H9 (cell line): ENCODE data around the gene CHID1. TPM values are rescaled to one million over a fixed set of nuclear protein-coding genes. Genes with fewer than 3 reads are reported as not detected.

ENCODE experiments used
- DNase-seq: peaks from one replicate; pipeline ENCODE4 v3.0.0-alpha.2; 2017
- H2AFZ ChIP-seq: one replicate; pipeline ENCODE4 v1.6.1; 2013; ENCODE audit warnings: mild to moderate bottlenecking, low read length, control low read depth, moderate library complexity
- H2AK5ac ChIP-seq: 2 replicates; pipeline ENCODE4 v1.6.1; 2013; ENCODE audit warnings: low read length, control low read depth, mixed read lengths; ENCODE audit not compliant: insufficient read length
- H2BK120ac ChIP-seq: one replicate; pipeline ENCODE4 v1.6.1; 2013; ENCODE audit warnings: low read depth, mild to moderate bottlenecking, low read length, control low read depth, inconsistent platforms; ENCODE audit not compliant: poor library complexity, severe bottlenecking
- H2BK12ac ChIP-seq: 2 replicates; pipeline ENCODE4 v1.6.1; 2013; ENCODE audit warnings: low read length, control low read depth, mixed read lengths, low read depth; ENCODE audit not compliant: insufficient read length
- H2BK15ac ChIP-seq: 2 replicates; pipeline ENCODE4 v1.6.1; 2013; ENCODE audit warnings: low read depth, low read length, control low read depth
- H2BK20ac ChIP-seq: one replicate; pipeline ENCODE4 v1.6.1; 2013; ENCODE audit warnings: low read depth, mild to moderate bottlenecking, low read length, control low read depth, inconsistent platforms; ENCODE audit not compliant: poor library complexity, severe bottlenecking
- H2BK5ac ChIP-seq: 2 replicates; pipeline ENCODE4 v1.6.1; 2013; ENCODE audit warnings: low read length, control low read depth, mixed read lengths; ENCODE audit not compliant: insufficient read length
- H3K14ac ChIP-seq: 2 replicates; pipeline ENCODE4 v1.6.1; 2013; ENCODE audit warnings: low read length, control low read depth; ENCODE audit not compliant: insufficient read depth
- H3K18ac ChIP-seq: 2 replicates; pipeline ENCODE4 v1.6.1; 2013; ENCODE audit warnings: low read depth, mild to moderate bottlenecking, mixed read lengths, low read length, control low read depth; ENCODE audit not compliant: insufficient read length
- H3K23ac ChIP-seq: 2 replicates; pipeline ENCODE4 v1.6.1; 2013; ENCODE audit warnings: low read length, control low read depth, mixed read lengths, low read depth; ENCODE audit not compliant: insufficient read length
- H3K23me2 ChIP-seq: 2 replicates; pipeline ENCODE4 v1.6.1; 2013; ENCODE audit warnings: low read depth, mild to moderate bottlenecking, mixed read lengths, low read length, control low read depth; ENCODE audit not compliant: insufficient read length, poor library complexity, severe bottlenecking
- H3K27ac ChIP-seq: 2 replicates; pipeline ENCODE4 v1.5.1; 2013; ENCODE audit warnings: low read length, control low read depth, mixed read lengths, low read depth; ENCODE audit not compliant: insufficient read length
- H3K27me3 ChIP-seq: 2 replicates; pipeline ENCODE4 v1.6.1; 2013; ENCODE audit warnings: low read length, control low read depth, inconsistent platforms; ENCODE audit not compliant: insufficient read depth
- H3K4ac ChIP-seq: 2 replicates; pipeline ENCODE4 v1.6.1; 2013; ENCODE audit warnings: low read depth, mild to moderate bottlenecking, control low read depth, inconsistent platforms, low read length, moderate library complexity
- H3K4me1 ChIP-seq: 2 replicates; pipeline ENCODE4 v1.6.1; 2013; ENCODE audit warnings: low read length, control low read depth, inconsistent platforms; ENCODE audit not compliant: insufficient read depth
- H3K4me2 ChIP-seq: 2 replicates; pipeline ENCODE4 v1.6.1; 2013; ENCODE audit warnings: low read length, control low read depth, mixed read lengths; ENCODE audit not compliant: insufficient read length, insufficient read depth
- H3K56ac ChIP-seq: 2 replicates; pipeline ENCODE4 v1.6.1; 2013; ENCODE audit warnings: low read depth, mild to moderate bottlenecking, mixed read lengths, low read length, control low read depth; ENCODE audit not compliant: insufficient read length
- H3K79me1 ChIP-seq: 2 replicates; pipeline ENCODE4 v1.6.1; 2013; ENCODE audit warnings: low read depth, mild to moderate bottlenecking, moderate library complexity, low read length, control low read depth, inconsistent platforms; ENCODE audit not compliant: insufficient read depth, poor library complexity, severe bottlenecking
- H3K79me2 ChIP-seq: 2 replicates; pipeline ENCODE4 v1.6.1; 2013; ENCODE audit warnings: low read length, control low read depth, inconsistent platforms; ENCODE audit not compliant: insufficient read depth
- H3K9ac ChIP-seq: 2 replicates; pipeline ENCODE4 v1.6.1; 2013; ENCODE audit warnings: low read length, control low read depth, mixed read lengths; ENCODE audit not compliant: insufficient read length; ENCODE audit errors: extremely low read depth
- H3K9me3 ChIP-seq: one replicate; pipeline ENCODE4 v1.6.1; 2013; ENCODE audit warnings: low read depth, low read length, inconsistent platforms; ENCODE audit not compliant: control insufficient read depth
- H3T11ph ChIP-seq: one replicate; pipeline ENCODE4 v1.6.1; 2013; ENCODE audit warnings: mild to moderate bottlenecking, low read length, control low read depth, inconsistent platforms
- H4K20me1 ChIP-seq: one replicate; pipeline ENCODE4 v1.6.1; 2013; ENCODE audit not compliant: control insufficient read depth, insufficient read length, insufficient read depth
- H4K5ac ChIP-seq: 2 replicates; pipeline ENCODE4 v1.6.1; 2013; ENCODE audit warnings: low read depth, mild to moderate bottlenecking, mixed read lengths, low read length, control low read depth; ENCODE audit not compliant: insufficient read length
- H4K8ac ChIP-seq: replicated peaks from 2 replicates; pipeline ENCODE4 v1.6.1; 2013; ENCODE audit warnings: low read length, control low read depth, mixed read lengths, low read depth; ENCODE audit not compliant: insufficient read length
- H4K91ac ChIP-seq: 2 replicates; pipeline ENCODE4 v1.6.1; 2013; ENCODE audit warnings: low read depth, mild to moderate bottlenecking, moderate library complexity, mixed read lengths, low read length, control low read depth; ENCODE audit not compliant: insufficient read length
- H3K27ac Mint-ChIP-seq, 3 experiments: 2 replicates in 2 of 3; 3 replicates in 1 of 3; pipeline ENCODE4 v1.8.0; 2020 to 2021; ENCODE audit warnings: mixed read lengths in 3 of 3, mild to moderate bottlenecking in 1 of 3, moderate library complexity in 1 of 3
- H3K27me3 Mint-ChIP-seq: 2 replicates; pipeline ENCODE4 v1.8.0; 2021; ENCODE audit warnings: low read depth, mild to moderate bottlenecking, moderate library complexity, mixed read lengths
- H3K36me3 Mint-ChIP-seq, 3 experiments: 2 replicates in 2 of 3; 3 replicates in 1 of 3; pipeline ENCODE4 v1.8.0; 2020 to 2021; ENCODE audit warnings: low read depth in 3 of 3, mixed read lengths in 3 of 3; ENCODE audit not compliant: insufficient read depth in 1 of 3
- H3K4me1 Mint-ChIP-seq, 2 experiments: 2 replicates each; pipeline ENCODE4 v1.8.0; 2020; ENCODE audit warnings: mixed read lengths in 2 of 2
- H3K4me3 Mint-ChIP-seq, 2 experiments: 2 replicates in 1 of 2; 3 replicates in 1 of 2; pipeline ENCODE4 v1.8.0; 2020 to 2021; ENCODE audit warnings: mild to moderate bottlenecking in 2 of 2, mixed read lengths in 2 of 2, moderate library complexity in 1 of 2
- H3K9me3 Mint-ChIP-seq, 2 experiments: 2 replicates in 1 of 2; 3 replicates in 1 of 2; pipeline ENCODE4 v1.8.0; 2020; ENCODE audit warnings: mild to moderate bottlenecking in 2 of 2, mixed read lengths in 2 of 2, moderate library complexity in 1 of 2
- CTCF ChIP-seq: fragments of 200-600 bp; sonication (generic); conservative IDR thresholded peaks from 3 replicates; pipeline ENCODE4 v1.8.0; 2021; ENCODE audit warnings: antibody characterized with exemption, mild to moderate bottlenecking
- WGBS: extraction: QIAGEN DNeasy Blood & Tissue Kit; methylation state at CpG from one replicate; pipeline ENCODE4 v1.1.7; 2013; ENCODE audit warnings: missing lambda C conversion rate, low lambda C conversion rate, mixed read lengths; ENCODE audit not compliant: insufficient read length; ENCODE audit errors: extremely low coverage; 5-methylcytosine and 5-hydroxymethylcytosine counted together
- total RNA-seq: library from RNA; stranded (reverse); gene quantifications from 2 replicates; pipeline ENCODE4 v1.2.1, GENCODE V29; 2021

The CHID1 gene
- total RNA-seq, 1 experiment from 2014 or later, result 89.4 TPM

GRCh38 chr11:831118-831864 lies 79.3 kb downstream of the CHID1 start:
- H3K56ac ChIP-seq, result no peak overlapping the region
- no peaks in the 10 kb centered on the region for H3K79me2 ChIP-seq
- H2BK12ac ChIP-seq, result no peak overlapping the region
- no peak overlapping the region for H2AK5ac ChIP-seq
- peak overlapping the region; percentile 44 to 76 for H3K4me3 Mint-ChIP-seq
- H3K4me2 ChIP-seq, result peak overlapping the region; percentile 56
- H3K18ac ChIP-seq, result no peak overlapping the region
- H2BK5ac ChIP-seq, result no peak overlapping the region
- no peak overlapping the region for H4K8ac ChIP-seq
- H3K36me3 Mint-ChIP-seq, result peaks cover 3 to 6% (median 4%) of the 10 kb centered on the region in 3 experiments; a peak in 4 of 7 replicates
- peaks cover 36 to 46% of the 10 kb centered on the region in 2 experiments for H3K4me1 Mint-ChIP-seq
- H3K27me3 ChIP-seq, result peaks cover 9% of the 10 kb centered on the region; the same call in 1 of the 2 replicates
- WGBS, result no CpG with 5 or more reads among the region's 31 CpGs
- no peak overlapping the region for H2AFZ ChIP-seq
- no peak overlapping the region for H2BK15ac ChIP-seq
- no peak overlapping the region for H2BK120ac ChIP-seq
- no peak overlapping the region for H2BK20ac ChIP-seq
- no peaks in the 10 kb centered on the region for H4K20me1 ChIP-seq
- H3K9me3 Mint-ChIP-seq, result no peaks in the 10 kb centered on the region
- H3K27ac ChIP-seq, result no peak overlapping the region
- H4K91ac ChIP-seq, result no peak overlapping the region
- H3K23ac ChIP-seq, result no peak overlapping the region
- H4K5ac ChIP-seq, result no peak overlapping the region
- no peak overlapping the region for H3K14ac ChIP-seq
- peaks cover 34% of the 10 kb centered on the region for H3K27me3 Mint-ChIP-seq
- DNase-seq, result no peak
- no peak overlapping the region for H3K27ac Mint-ChIP-seq
- no peaks in the 10 kb centered on the region for H3K79me1 ChIP-seq
- TF ChIP-seq CTCF, result no peak
- no peak overlapping the region for H3T11ph ChIP-seq
- H3K4ac ChIP-seq, result no peak overlapping the region
- no peaks in the 10 kb centered on the region for H3K9me3 ChIP-seq
- peaks cover 32% of the 10 kb centered on the region for H3K23me2 ChIP-seq
- H3K9ac ChIP-seq, result no peak overlapping the region
- H3K4me1 ChIP-seq, result no peaks in the 10 kb centered on the region; the same call in 1 of the 2 replicates
